Testis (tissue), 3 donors: Measurements from ENCODE around the gene PITX1. TPM values are rescaled to one million over a fixed set of nuclear protein-coding genes. Genes with fewer than 3 reads are reported as not detected.
A peak's percentile ranks its signal among the peaks of the same experiment; 100 is the strongest.

ENCODE experiments used
- DNase-seq: peaks from one replicate; pipeline ENCODE4 v3.0.0-alpha.2; 2019
- H3K27ac ChIP-seq, 2 donors: fragments of 200-600 bp; sonication (generic); one replicate each; pipeline ENCODE4 v1.5.1; 2019
- H3K27me3 ChIP-seq: fragments of 200-600 bp; sonication (generic); one replicate; pipeline ENCODE4 v1.5.1; 2019
- H3K36me3 ChIP-seq: fragments of 200-600 bp; sonication (generic); one replicate; pipeline ENCODE4 v1.5.1; 2017; ENCODE audit warnings: low read depth; ENCODE audit errors: missing control alignments
- H3K4me1 ChIP-seq: fragments of 200-600 bp; sonication (generic); one replicate; pipeline ENCODE4 v1.5.1; 2019
- H3K4me3 ChIP-seq, 2 donors: fragments of 200-600 bp; sonication (generic); one replicate each; pipeline ENCODE4 v1.5.1; 2017 to 2019
- H3K9me3 ChIP-seq: fragments of 200-600 bp; sonication (generic); one replicate; pipeline ENCODE4 v1.5.1; 2017
- POLR2A ChIP-seq: fragments of 450-650 bp; IDR thresholded peaks from one replicate; pipeline ENCODE4 v1.6.1; 2017; ENCODE audit warnings: antibody characterized with exemption, mild to moderate bottlenecking, moderate library complexity
- WGBS, 2 donors: methylation state at CpG; one replicate each; pipeline ENCODE4 v1.1.5; 2018; 5-methylcytosine and 5-hydroxymethylcytosine counted together
- intact Hi-C: fragments of 100-400 bp; cut with DNase I; formaldehyde crosslinking; loops from one replicate; pipeline ENCODE4 v1.15.1; 2023; ENCODE audit warnings: low total_unique reads
- polyA plus RNA-seq: library from polyadenylated mRNA; stranded (reverse); fragments of 350-450 nt; fragmentation: Illumina TruSeq; extraction: RNeasy Lipid Tissue Mini Kit (QIAGEN cat#74804); gene quantifications from one replicate; pipeline ENCODE4 v1.2.3, GENCODE V29; 2014; ENCODE audit warnings: low read depth, low replicate concordance; ENCODE audit not compliant: insufficient read depth
- total RNA-seq, 2 donors: library from RNA; depleted of rRNA; stranded (reverse); fragments of >200 nt; gene quantifications; one replicate each; pipeline ENCODE4 v1.2.3, GENCODE V29; 2016
- TF ChIP-seq, protein P1 (sequence below), 3 experiments: fragments of 450-650 bp in 2 of 3; fragments of 200-600 bp in 1 of 3; sonication (generic) in 1 of 3; IDR thresholded peaks; one replicate each; pipeline ENCODE4 v1.5.1; 2016 to 2019; ENCODE audit warnings: antibody characterized with exemption in 3 of 3, mild to moderate bottlenecking in 2 of 3, moderate library complexity in 1 of 3

The PITX1 gene
- total and polyA plus RNA-seq, 3 donors from 2014 or later = 3.0 to 4.1 (median 3.6) TPM

DNA sequence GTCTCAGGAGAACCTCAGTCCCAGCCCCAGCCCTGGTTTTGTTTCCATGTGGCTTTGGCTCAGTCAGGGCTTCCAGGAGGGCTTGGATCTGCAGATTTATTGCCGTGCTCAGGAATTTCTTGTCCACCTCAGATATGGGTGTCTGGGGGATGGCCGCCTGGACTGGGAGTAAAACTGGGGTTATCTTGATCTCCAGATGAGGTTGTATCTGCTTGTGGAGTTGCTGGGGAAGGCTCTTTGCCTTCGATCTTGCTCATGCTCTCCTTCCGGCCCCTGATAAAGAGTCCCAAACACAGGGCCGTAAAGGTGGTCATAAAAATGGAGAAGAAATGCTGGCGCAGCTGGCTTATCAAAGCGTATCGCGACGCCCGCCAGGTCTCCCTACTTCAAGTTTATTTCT, 17.8 kb upstream of the PITX1 start:
- no peaks in the 10 kb centered on the region for H3K4me1 ChIP-seq
- 35% methylated on average over 10 to 11 of the region's 11 CpGs for WGBS, 2 donors
- no peaks in the 10 kb centered on the region for H3K9me3 ChIP-seq
- no peaks in the 10 kb centered on the region for H3K36me3 ChIP-seq
- H3K27me3 ChIP-seq = no peaks in the 10 kb centered on the region
- H3K4me3 ChIP-seq = no peak overlapping the region
- no peak for TF ChIP-seq POLR2A
- TF ChIP-seq, protein P1, sequence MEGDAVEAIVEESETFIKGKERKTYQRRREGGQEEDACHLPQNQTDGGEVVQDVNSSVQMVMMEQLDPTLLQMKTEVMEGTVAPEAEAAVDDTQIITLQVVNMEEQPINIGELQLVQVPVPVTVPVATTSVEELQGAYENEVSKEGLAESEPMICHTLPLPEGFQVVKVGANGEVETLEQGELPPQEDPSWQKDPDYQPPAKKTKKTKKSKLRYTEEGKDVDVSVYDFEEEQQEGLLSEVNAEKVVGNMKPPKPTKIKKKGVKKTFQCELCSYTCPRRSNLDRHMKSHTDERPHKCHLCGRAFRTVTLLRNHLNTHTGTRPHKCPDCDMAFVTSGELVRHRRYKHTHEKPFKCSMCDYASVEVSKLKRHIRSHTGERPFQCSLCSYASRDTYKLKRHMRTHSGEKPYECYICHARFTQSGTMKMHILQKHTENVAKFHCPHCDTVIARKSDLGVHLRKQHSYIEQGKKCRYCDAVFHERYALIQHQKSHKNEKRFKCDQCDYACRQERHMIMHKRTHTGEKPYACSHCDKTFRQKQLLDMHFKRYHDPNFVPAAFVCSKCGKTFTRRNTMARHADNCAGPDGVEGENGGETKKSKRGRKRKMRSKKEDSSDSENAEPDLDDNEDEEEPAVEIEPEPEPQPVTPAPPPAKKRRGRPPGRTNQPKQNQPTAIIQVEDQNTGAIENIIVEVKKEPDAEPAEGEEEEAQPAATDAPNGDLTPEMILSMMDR (IDR thresholded peaks at IDR 0.05) = no peak
- no peak overlapping the region for H3K27ac ChIP-seq
- intact Hi-C loops = no loop called here
- DNase-seq = no peak

DNA sequence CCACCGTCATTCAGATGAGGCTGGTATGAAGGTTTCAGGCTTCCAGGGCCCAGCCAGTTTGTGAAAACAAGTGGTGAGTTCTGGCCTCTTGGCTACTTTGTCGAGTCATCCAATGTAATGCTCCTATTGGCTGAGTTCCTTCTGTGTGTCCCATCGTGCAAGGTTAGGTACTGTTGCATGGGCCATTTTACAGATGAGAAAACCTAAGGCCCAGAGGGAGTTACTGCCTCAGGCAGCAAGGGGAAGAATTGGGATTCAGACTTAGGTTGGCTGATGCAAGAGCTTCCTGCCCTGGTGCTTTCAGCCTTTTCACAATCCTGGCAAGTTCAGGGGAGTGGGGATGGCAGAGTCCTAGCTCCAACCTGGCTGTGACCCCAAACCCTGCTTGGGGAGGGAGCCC, 17.4 kb upstream of the PITX1 start:
- Histone ChIP-seq H3K9me3 (no peaks in the 10 kb centered on the region), H3K27ac (no peak overlapping the region), H3K36me3 (no peaks in the 10 kb centered on the region), H3K4me3 (no peak overlapping the region), H3K27me3 (no peaks in the 10 kb centered on the region), H3K4me1 (no peaks in the 10 kb centered on the region)
- 58 to 69% methylated on average over 3 of the region's 3 CpGs for WGBS, 2 donors
- intact Hi-C loops = no loop called here
- TF ChIP-seq, protein P1 (IDR thresholded peaks at IDR 0.05) = no peak
- TF ChIP-seq POLR2A = no peak
- no peak for DNase-seq

DNA sequence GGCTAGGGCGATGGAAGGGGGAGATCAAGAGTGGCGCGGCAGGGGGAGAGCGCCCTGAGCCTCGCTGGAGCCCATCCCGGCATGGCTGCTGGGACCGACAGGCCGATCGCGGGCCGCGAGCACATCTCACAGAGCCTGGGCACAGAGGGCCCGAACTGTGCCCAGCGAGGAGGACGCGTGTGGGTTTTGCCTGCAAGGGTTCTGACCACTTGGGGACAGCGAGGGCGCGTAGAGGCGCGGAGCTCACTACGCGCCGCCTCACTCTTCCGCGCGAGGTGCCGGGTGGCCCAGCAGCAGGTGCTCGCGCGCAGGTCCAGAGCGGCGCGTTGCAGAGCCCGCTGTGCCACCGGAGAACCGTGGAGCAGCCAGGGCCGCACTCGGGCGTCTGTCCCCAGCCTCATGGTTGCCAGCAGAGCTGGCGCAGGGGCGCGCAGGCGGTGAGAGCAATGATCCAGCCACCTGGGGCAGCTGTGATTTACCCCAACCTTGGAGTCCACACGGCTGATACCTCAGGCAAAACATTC, 16.3 kb upstream of the PITX1 start:
- no peaks in the 10 kb centered on the region for H3K27me3 ChIP-seq
- TF ChIP-seq, protein P1 (IDR thresholded peaks at IDR 0.05) = no peak
- TF ChIP-seq POLR2A = no peak
- 6 to 8% methylated on average over 10 to 45 of the region's 45 CpGs for WGBS, 2 donors
- H3K4me1 ChIP-seq = no peaks in the 10 kb centered on the region
- no peak overlapping the region for H3K27ac ChIP-seq
- H3K4me3 ChIP-seq = peak overlapping the region in 1 of 2 donors; percentile 29
- DNase-seq = no peak
- no peaks in the 10 kb centered on the region for H3K9me3 ChIP-seq
- intact Hi-C loops = no loop called here
- H3K36me3 ChIP-seq = no peaks in the 10 kb centered on the region

DNA sequence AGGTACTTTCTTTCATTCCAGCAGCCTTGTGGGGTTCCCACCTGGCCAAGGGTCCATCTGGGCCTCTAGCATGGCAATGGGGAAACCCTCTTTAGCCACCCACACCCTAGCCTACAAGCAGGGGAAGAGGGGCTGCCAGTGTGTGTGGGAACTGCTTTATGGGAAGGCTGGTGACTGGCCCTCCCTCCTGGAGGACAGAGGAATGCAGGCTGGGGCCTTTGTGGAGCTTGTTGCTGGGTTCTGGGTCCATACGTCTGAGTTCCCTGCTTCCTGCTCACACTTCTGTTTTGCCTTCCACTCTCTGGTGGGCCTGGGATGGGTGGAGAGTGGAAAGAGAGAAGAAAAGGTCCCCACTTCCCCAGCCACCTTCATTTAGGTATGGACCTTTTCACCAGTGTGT, 14.9 kb upstream of the PITX1 start:
- Histone ChIP-seq H3K4me3 (no peak overlapping the region), H3K27ac (no peak overlapping the region), H3K27me3 (no peaks in the 10 kb centered on the region), H3K9me3 (no peaks in the 10 kb centered on the region), H3K36me3 (no peaks in the 10 kb centered on the region), H3K4me1 (no peaks in the 10 kb centered on the region)
- 27 to 29% methylated on average over 1 of the region's 1 CpG for WGBS, 2 donors
- intact Hi-C loops = no loop called here
- DNase-seq = no peak
- TF ChIP-seq, protein P1 (IDR thresholded peaks at IDR 0.05) = no peak
- TF ChIP-seq POLR2A = no peak

DNA sequence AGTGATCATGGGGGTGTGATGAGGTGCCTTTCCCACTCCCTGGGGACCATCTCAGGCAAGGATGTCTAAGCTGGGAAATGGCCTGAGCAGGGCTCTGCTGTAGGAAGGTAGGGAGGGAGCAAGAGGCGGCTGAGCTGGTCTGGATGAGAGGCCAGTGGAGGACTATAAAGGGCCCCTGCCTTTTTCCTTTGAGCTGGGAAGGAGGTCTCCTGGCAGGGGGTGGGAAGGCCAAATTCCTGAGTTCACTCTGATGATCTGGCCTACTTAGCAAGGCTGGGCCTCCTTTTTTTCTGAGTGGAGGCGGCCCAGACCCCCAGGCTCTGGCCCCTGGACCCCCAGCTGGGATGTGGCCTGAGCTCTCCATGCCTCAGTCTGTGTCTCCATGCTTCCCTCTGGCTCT, 14.3 kb upstream of the PITX1 start:
- DNase-seq = no peak
- WGBS, 2 donors = 93 to 100% methylated on average over 2 of the region's 2 CpGs
- H3K4me3 ChIP-seq = no peak overlapping the region
- no peaks in the 10 kb centered on the region for H3K27me3 ChIP-seq
- no peaks in the 10 kb centered on the region for H3K4me1 ChIP-seq
- intact Hi-C loops = no loop called here
- no peaks in the 10 kb centered on the region for H3K9me3 ChIP-seq
- H3K36me3 ChIP-seq = no peaks in the 10 kb centered on the region
- TF ChIP-seq POLR2A = no peak
- TF ChIP-seq, protein P1 (IDR thresholded peaks at IDR 0.05) = no peak
- H3K27ac ChIP-seq = no peak overlapping the region
